ENCODE measurements around the gene USP24.
"Not testable (repeated sequence)": the region's sequence is repeated elsewhere in the genome, so short reads cannot be mapped to it uniquely, and the experiment has no call there.

Gene USP24

DNA sequence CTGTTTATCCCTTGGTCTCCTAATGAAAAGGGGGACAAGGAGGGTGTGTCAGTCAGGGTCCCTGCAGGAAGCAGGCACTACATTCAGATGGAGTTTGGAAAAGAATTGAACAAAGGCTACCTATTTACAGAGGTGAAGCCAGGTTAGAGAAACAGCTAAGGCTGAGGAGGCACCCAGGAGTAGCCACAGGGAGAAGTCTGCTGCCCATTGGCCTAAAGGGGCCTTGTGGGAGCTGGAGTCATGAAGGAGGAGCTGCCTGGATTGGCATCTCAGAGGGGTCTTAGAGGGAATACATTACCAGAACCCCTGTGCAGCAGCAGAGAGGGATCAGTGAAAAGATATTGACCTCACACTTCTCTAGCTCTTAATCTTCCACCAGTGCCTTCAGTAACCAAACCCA, 31.2 kb upstream of the USP24 start:
- Histone ChIP-seq H3K9me3 (ENCODE audit: insufficient read depth, low read depth, low read length) (no peaks in the 10 kb centered on the region), H3K27me3 (ENCODE audit: insufficient read depth, low read length) (no peaks in the 10 kb centered on the region), H3K9ac (ENCODE audit: low read depth, low read length) (no peak overlapping the region), H3K4me1 (ENCODE audit: insufficient read depth, low read length) (no peaks in the 10 kb centered on the region), H3K4me3 (ENCODE audit: low read length) (no peak overlapping the region), H3K36me3 (ENCODE audit: insufficient read depth, low read depth, low read length) (no peaks in the 10 kb centered on the region), H3K27ac (ENCODE audit: low read length) (no peak overlapping the region)

DNA sequence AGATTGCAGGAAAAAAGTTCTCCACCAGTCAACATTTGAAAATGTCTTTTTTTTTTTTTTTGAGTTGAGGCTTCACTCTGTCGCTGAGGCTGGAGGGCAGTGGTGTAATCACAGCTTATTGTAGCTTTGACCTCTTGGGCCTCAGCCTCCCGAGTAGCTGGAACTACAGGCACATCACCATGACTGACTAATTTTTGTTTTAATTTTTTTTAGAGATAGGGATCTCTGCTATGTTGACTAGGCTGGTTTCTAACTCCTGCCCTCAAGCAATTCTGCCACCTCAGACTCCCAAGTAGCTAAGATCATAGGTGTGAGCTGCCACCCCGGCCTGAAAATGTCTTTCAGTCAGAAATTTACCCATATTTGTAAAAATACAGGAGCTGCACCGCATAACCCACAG, 30.6 kb upstream of the USP24 start:
- H3K4me1 ChIP-seq (ENCODE audit: insufficient read depth, low read length): no peaks in the 10 kb centered on the region
- H3K4me3 ChIP-seq (ENCODE audit: low read length): no peak overlapping the region
- no peaks in the 10 kb centered on the region for H3K36me3 ChIP-seq (ENCODE audit: insufficient read depth, low read depth, low read length)
- no peaks in the 10 kb centered on the region for H3K27me3 ChIP-seq (ENCODE audit: insufficient read depth, low read length)
- H3K9ac ChIP-seq (ENCODE audit: low read depth, low read length): no peak overlapping the region
- no peak overlapping the region for H3K27ac ChIP-seq (ENCODE audit: low read length)
- H3K9me3 ChIP-seq (ENCODE audit: insufficient read depth, low read depth, low read length): no peaks in the 10 kb centered on the region

DNA sequence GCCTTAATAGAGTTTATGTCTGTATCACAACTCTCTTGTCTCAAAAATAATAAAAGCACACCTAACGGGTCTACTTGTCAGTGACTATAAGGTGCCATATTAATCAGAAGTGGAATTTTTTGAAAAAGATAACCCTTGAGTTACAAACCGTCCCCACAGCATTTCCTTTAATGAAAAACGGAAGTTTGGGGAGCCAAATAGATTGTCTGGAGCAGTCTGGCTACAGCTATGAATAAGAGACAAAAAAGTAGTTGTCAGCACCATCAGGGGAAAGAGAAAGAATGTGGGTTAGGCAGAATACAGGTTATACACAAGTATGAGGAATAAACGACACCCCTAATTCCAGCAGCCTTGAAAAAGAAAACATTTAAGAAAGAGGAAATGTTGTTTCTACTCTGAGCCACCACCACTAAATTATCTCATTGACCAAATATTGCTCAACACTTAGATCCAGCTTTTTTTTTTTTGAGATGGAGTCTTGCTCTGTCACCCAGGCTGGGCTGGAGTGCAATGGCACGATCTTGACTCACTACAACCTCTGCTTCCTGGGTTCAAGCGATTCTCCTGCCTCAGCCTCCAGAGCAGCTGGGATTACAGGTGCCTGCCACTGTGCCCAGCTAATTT, 29.4 kb upstream of the USP24 start:
- no peak overlapping the region for H3K9ac ChIP-seq (ENCODE audit: low read depth, low read length)

DNA sequence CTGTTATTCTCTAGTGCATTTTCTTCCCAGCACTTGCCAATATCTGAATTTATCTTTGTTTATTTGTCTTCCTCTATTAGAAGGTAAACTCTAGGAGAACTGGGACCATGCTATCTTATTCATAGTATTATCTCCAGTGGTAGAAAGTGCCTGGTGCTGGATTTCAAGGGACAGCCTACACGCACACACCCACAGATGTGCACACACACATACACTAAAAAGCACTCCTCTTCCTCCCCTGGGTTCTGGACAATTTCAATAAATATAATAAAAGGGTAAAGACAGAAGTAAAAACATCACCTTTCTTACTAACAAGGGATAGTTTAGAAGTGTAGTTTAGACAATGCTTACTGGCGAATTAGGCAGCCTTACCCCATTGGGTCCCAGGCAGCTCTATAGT, 28.5 kb upstream of the USP24 start:
- H3K4me3 ChIP-seq (ENCODE audit: low read length): no peak overlapping the region
- no peak overlapping the region for H3K9ac ChIP-seq (ENCODE audit: low read depth, low read length)
- H3K27ac ChIP-seq (ENCODE audit: low read length): no peak overlapping the region
- H3K36me3 ChIP-seq (ENCODE audit: insufficient read depth, low read depth, low read length): no peaks in the 10 kb centered on the region
- H3K4me1 ChIP-seq (ENCODE audit: insufficient read depth, low read length): 0 out of 2 replicates have a peak, but pooled peaks cover 2% of the 10 kb centered on the region
- H3K9me3 ChIP-seq (ENCODE audit: insufficient read depth, low read depth, low read length): no peaks in the 10 kb centered on the region
- no peaks in the 10 kb centered on the region for H3K27me3 ChIP-seq (ENCODE audit: insufficient read depth, low read length)

More for the DNA sequence above, 29.4 kb upstream of the USP24 start:
- Histone ChIP-seq H3K9me3 (ENCODE audit: insufficient read depth, low read depth, low read length) (no peaks in the 10 kb centered on the region), H3K4me1 (ENCODE audit: insufficient read depth, low read length) (0 out of 2 replicates have a peak, but pooled peaks cover 2% of the 10 kb centered on the region), H3K4me3 (ENCODE audit: low read length) (no peak overlapping the region), H3K36me3 (ENCODE audit: insufficient read depth, low read depth, low read length) (no peaks in the 10 kb centered on the region), H3K27me3 (ENCODE audit: insufficient read depth, low read length) (no peaks in the 10 kb centered on the region), H3K27ac (ENCODE audit: low read length) (no peak overlapping the region)

DNA sequence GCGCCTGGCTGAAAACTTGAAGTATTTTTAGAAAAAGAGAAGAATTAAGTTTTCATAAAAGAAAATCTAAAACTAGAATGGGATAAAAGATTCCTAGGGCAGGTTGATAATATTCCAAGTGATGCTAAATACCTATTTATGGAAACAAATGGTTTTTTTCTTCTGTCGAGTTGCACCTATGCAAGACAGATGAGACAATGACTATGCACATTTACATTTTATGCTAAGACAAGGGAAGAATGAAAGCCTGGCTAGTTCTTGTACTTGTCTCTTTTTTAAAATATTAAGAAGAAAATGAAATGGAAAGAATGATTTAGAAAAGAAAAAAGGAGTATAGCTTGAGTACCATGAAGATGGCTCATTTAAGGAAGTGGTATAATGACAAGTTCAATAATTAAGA, 24.4 kb upstream of the USP24 start:
- Histone ChIP-seq H3K4me3 (ENCODE audit: low read length) (no peak overlapping the region), H3K36me3 (ENCODE audit: insufficient read depth, low read depth, low read length) (no peaks in the 10 kb centered on the region)

DNA sequence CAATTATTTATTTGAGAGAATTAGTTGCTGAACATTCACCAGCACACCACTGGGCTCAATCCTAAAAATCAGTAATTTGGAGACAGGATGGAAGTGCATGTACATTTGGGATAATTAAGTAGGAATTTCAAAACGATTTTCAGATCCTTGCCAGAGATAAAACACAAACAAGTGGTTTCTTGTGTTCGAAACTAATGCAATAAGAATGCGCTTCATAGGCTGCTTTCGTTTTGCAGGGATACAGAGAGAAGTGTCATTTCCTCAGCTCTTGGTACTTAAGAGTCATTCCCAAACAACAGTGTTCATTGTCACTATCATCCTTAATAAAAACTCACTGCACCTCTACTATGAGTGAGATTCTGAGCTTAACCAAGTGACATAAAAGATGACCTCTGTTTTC, 20.6 kb upstream of the USP24 start:
- Histone ChIP-seq H3K9me3 (ENCODE audit: insufficient read depth, low read depth, low read length) (no peaks in the 10 kb centered on the region), H3K4me3 (ENCODE audit: low read length) (no peak overlapping the region), H3K36me3 (ENCODE audit: insufficient read depth, low read depth, low read length) (no peaks in the 10 kb centered on the region), H3K27ac (ENCODE audit: low read length) (no peak overlapping the region), H3K27me3 (ENCODE audit: insufficient read depth, low read length) (no peaks in the 10 kb centered on the region), H3K4me1 (ENCODE audit: insufficient read depth, low read length) (0 out of 2 replicates have a peak, but pooled peaks cover 5% of the 10 kb centered on the region), H3K9ac (ENCODE audit: low read depth, low read length) (no peak overlapping the region)

More for the DNA sequence above, 24.4 kb upstream of the USP24 start:
- H3K9ac ChIP-seq (ENCODE audit: low read depth, low read length): no peak overlapping the region
- H3K27me3 ChIP-seq (ENCODE audit: insufficient read depth, low read length): no peaks in the 10 kb centered on the region
- H3K4me1 ChIP-seq (ENCODE audit: insufficient read depth, low read length): 0 out of 2 replicates have a peak, but pooled peaks cover 2% of the 10 kb centered on the region
- H3K27ac ChIP-seq (ENCODE audit: low read length): no peak overlapping the region
- H3K9me3 ChIP-seq (ENCODE audit: insufficient read depth, low read depth, low read length): no peaks in the 10 kb centered on the region

DNA sequence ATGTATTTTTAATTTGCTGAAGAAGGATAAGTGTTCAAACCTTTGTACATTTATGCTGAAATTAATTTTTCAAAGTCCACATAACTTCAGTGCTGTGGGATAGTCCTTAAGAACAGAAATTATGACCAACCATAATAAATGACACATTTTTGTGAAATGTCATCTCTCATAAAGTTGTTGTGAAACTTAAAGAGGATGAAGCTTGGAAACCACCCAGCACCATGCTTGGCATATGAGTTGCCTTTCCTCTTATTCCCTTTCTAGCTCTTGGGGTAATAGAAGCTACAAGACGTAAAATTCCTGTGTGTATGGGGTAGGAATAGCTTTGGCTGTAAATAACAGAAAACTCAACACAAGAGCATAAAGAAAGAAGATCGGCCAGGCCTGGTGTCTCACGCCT, 18.9 kb upstream of the USP24 start:
- H3K27me3 ChIP-seq (ENCODE audit: insufficient read depth, low read length): no peaks in the 10 kb centered on the region
- 0 out of 2 replicates have a peak, but pooled peaks cover 3% of the 10 kb centered on the region for H3K4me1 ChIP-seq (ENCODE audit: insufficient read depth, low read length)
- H3K4me3 ChIP-seq (ENCODE audit: low read length): no peak overlapping the region
- H3K27ac ChIP-seq (ENCODE audit: low read length): no peak overlapping the region
- no peak overlapping the region for H3K9ac ChIP-seq (ENCODE audit: low read depth, low read length)
- no peaks in the 10 kb centered on the region for H3K9me3 ChIP-seq (ENCODE audit: insufficient read depth, low read depth, low read length)
- no peaks in the 10 kb centered on the region for H3K36me3 ChIP-seq (ENCODE audit: insufficient read depth, low read depth, low read length)

DNA sequence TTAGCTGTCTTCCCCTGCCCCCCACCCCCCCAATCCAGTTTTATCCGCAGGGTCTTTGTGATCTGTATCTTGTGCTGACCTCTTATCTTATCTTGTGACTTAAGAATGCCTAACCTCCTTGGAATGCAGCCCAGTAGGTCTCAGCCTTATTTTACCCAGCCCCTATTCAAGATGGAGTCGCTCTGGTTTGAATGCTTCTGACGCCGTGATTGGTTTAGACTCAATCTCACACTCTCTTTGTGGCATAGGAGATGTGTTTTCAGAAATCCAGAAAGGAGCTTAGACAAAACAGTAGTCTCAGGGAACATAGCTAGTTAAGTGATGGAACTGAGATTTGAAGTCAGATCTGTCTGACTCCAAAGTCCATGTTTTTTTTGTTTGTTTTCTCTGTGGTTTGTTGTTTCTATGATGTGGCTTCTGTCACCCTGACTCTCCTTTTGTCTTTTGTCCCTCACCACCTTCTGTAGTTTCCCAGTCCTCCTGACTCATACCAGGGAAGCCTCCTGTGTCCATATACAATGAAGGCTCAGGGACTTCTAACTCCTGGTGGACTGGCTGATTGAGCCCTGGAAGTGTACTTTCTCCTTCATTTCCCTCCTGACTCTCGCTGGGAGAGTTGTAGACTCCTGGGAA, 18.1 kb upstream of the USP24 start:
- no peaks in the 10 kb centered on the region for H3K36me3 ChIP-seq (ENCODE audit: insufficient read depth, low read depth, low read length)
- H3K27me3 ChIP-seq (ENCODE audit: insufficient read depth, low read length): no peaks in the 10 kb centered on the region
- no peaks in the 10 kb centered on the region for H3K9me3 ChIP-seq (ENCODE audit: insufficient read depth, low read depth, low read length)

DNA sequence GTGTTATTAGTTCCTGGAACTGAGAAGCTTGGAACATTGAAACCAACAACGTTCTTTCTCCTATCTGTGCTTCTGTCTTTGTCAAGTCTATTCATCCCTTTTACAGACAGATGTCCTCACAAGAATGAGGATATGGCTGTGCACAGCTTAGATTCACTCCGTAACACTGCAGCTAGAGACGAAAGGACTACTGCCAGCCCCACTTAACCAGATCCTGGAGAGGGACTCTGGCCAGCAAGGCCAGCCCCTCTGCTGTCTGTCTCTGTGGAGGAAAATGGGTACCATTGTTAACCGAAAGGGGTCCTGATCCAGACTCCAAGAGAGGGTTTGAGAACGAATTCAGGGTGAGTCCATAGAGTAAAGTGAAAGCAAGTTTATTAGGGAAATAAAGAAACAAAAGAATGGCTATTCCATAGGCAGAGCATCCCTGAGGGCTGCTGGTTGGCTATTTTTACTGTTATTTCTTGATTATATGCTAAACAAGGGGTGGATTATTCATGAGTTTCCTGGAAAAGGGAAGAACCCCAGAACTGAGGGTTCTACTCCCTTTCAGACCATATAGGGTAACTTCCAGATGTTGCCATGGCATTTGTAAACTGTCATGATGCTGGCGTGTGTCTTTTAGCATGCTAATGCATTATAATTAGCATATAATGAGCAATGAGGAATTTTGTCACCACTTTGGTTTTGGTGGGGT, 17.4 kb upstream of the USP24 start:
- no peaks in the 10 kb centered on the region for H3K27me3 ChIP-seq (ENCODE audit: insufficient read depth, low read length)
- H3K36me3 ChIP-seq (ENCODE audit: insufficient read depth, low read depth, low read length): no peaks in the 10 kb centered on the region
- H3K4me3 ChIP-seq (ENCODE audit: low read length): no peak overlapping the region
- H3K27ac ChIP-seq (ENCODE audit: low read length): no peak overlapping the region
- no peak overlapping the region for H3K9ac ChIP-seq (ENCODE audit: low read depth, low read length)
- H3K9me3 ChIP-seq (ENCODE audit: insufficient read depth, low read depth, low read length): no peaks in the 10 kb centered on the region
- 0 out of 2 replicates have a peak, but pooled peaks cover 3% of the 10 kb centered on the region for H3K4me1 ChIP-seq (ENCODE audit: insufficient read depth, low read length)

More for the DNA sequence above, 18.1 kb upstream of the USP24 start:
- no peak overlapping the region for H3K27ac ChIP-seq (ENCODE audit: low read length)
- 0 out of 2 replicates have a peak, but pooled peaks cover 3% of the 10 kb centered on the region for H3K4me1 ChIP-seq (ENCODE audit: insufficient read depth, low read length)
- no peak overlapping the region for H3K4me3 ChIP-seq (ENCODE audit: low read length)
- no peak overlapping the region for H3K9ac ChIP-seq (ENCODE audit: low read depth, low read length)

DNA sequence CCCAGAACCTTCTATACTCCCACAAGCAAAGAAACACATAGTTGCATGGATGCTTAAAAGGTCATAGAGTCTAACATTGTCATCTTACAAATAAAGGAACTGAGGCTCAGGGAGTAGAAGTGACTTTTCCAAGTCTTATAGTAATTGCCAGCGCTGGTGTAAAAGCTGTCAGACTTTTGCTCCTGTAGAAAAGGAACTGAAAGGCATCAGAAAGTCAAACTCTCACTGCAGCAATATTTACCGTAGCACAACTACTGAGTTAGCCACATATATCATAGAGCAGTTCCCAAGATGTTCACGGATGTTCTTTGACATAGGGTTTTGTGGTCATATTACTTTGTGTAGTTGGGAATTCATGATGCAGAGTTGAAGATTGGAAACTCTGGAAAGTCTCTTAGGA, 16.6 kb upstream of the USP24 start:
- Histone ChIP-seq H3K36me3 (ENCODE audit: insufficient read depth, low read depth, low read length) (no peaks in the 10 kb centered on the region), H3K27ac (ENCODE audit: low read length) (no peak overlapping the region), H3K9me3 (ENCODE audit: insufficient read depth, low read depth, low read length) (no peaks in the 10 kb centered on the region), H3K27me3 (ENCODE audit: insufficient read depth, low read length) (no peaks in the 10 kb centered on the region), H3K4me1 (ENCODE audit: insufficient read depth, low read length) (0 out of 2 replicates have a peak, but pooled peaks cover 3% of the 10 kb centered on the region), H3K4me3 (ENCODE audit: low read length) (no peak overlapping the region), H3K9ac (ENCODE audit: low read depth, low read length) (no peak overlapping the region)

DNA sequence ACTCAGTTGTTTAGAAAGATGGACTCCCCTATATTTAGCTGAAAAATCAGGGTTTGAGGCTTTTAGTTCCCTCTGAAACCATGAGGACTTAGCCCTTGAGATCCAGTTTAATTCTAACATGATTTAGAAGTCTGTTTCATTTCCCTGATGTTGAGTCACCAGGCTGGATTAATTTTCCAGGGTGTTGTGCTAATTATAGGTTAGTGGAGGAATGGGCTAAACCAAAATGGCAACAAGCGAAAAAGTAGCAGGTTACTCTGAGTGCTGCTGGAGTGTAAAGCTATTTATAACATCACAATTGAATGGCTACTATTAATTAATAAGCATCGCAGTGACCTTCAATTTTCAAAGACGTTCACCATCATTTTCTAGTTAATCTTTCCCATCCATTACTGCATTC, 15.5 kb upstream of the USP24 start:
- H3K9me3 ChIP-seq (ENCODE audit: insufficient read depth, low read depth, low read length): no peaks in the 10 kb centered on the region
- 0 out of 2 replicates have a peak, but pooled peaks cover 3% of the 10 kb centered on the region for H3K4me1 ChIP-seq (ENCODE audit: insufficient read depth, low read length)
- no peak overlapping the region for H3K9ac ChIP-seq (ENCODE audit: low read depth, low read length)
- H3K27me3 ChIP-seq (ENCODE audit: insufficient read depth, low read length): no peaks in the 10 kb centered on the region
- no peaks in the 10 kb centered on the region for H3K36me3 ChIP-seq (ENCODE audit: insufficient read depth, low read depth, low read length)
- no peak overlapping the region for H3K4me3 ChIP-seq (ENCODE audit: low read length)
- H3K27ac ChIP-seq (ENCODE audit: low read length): no peak overlapping the region

DNA sequence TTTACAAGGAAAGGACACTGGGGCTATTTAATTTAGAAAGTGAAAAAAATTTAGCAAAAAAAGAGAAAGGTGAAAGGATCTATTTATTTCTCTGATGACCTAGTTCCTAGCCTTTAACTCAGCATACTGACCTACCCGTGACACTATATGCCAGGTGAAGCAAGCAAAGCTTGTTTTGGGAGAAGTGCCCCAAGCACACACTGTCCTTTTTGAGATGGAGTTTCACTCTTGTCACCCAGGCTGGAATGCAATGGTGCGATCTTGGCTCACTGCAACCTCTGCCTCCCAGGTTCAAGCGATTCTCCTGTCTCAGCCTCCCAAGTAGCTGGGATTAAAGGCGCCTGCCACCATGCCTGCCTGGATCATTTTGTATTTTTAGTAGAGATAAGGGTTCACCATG, 14.6 kb upstream of the USP24 start:
- not testable (repeated sequence) for H3K4me3 ChIP-seq (ENCODE audit: low read length); H3K36me3 ChIP-seq (ENCODE audit: insufficient read depth, low read depth, low read length)

More for the DNA sequence above, 14.6 kb upstream of the USP24 start:
- H3K9me3 ChIP-seq (ENCODE audit: insufficient read depth, low read depth, low read length); H3K9ac ChIP-seq (ENCODE audit: low read depth, low read length); H3K27ac ChIP-seq (ENCODE audit: low read length); H3K4me1 ChIP-seq (ENCODE audit: insufficient read depth, low read length); H3K27me3 ChIP-seq (ENCODE audit: insufficient read depth, low read length): not testable (repeated sequence)
